T follicular helper cell (primary cell): ENCODE measurements around the gene TADA3.
A peak's percentile ranks its signal among the peaks of the same experiment; 100 is the strongest.

ENCODE experiments used
- DNase-seq: peaks from one replicate; pipeline ENCODE4 v3.0.0-alpha.2; 2020; ENCODE audit warnings: low read depth
- total RNA-seq, 2 experiments: gene quantifications; one replicate each; lab custom pipeline; 2026; lab: John Stamatoyannopoulos, UW

The TADA3 gene, protein sequence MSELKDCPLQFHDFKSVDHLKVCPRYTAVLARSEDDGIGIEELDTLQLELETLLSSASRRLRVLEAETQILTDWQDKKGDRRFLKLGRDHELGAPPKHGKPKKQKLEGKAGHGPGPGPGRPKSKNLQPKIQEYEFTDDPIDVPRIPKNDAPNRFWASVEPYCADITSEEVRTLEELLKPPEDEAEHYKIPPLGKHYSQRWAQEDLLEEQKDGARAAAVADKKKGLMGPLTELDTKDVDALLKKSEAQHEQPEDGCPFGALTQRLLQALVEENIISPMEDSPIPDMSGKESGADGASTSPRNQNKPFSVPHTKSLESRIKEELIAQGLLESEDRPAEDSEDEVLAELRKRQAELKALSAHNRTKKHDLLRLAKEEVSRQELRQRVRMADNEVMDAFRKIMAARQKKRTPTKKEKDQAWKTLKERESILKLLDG
- total RNA-seq = 37.1 to 47.7 reads per million in 2 experiments

GRCh38 chr3:9792405-9793160 lies at the start of gene TADA3, which contains the start of gene ARPC4:
TSS of gene TADA3 (minus strand) at chr3:9792473. CDS start at chr3:9791466, 1,007 bp downstream.
TSS of gene ARPC4 (plus strand) at chr3:9793082. CDS start at chr3:9793122, 40 bp downstream.
- DNase-seq = peak; percentile 84

DNA sequence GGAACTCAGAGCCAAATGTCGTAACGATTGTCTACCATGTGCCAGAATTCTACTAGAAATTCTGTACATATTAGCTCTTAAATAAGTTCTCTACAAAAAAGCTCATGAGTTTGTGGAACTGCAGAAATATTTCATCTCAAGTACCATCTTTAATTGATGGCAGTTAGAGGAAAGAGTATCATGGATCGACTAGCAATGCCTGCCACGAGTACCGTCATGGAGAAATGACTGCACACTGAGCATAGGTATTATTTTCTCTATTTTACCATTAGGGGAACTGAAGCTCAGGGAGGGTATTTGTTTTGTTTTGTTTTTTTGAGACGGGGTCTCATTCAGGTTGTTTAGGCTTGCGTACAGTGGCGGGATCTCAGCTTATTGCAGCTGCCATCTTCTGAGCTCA lies 48.7 kb upstream of the TADA3 start:
- no peak for DNase-seq

- no peak for DNase-seq
Measured at GRCh38 chr3:9838856-9839255, 46.6 kb upstream of the TADA3 start.

DNA sequence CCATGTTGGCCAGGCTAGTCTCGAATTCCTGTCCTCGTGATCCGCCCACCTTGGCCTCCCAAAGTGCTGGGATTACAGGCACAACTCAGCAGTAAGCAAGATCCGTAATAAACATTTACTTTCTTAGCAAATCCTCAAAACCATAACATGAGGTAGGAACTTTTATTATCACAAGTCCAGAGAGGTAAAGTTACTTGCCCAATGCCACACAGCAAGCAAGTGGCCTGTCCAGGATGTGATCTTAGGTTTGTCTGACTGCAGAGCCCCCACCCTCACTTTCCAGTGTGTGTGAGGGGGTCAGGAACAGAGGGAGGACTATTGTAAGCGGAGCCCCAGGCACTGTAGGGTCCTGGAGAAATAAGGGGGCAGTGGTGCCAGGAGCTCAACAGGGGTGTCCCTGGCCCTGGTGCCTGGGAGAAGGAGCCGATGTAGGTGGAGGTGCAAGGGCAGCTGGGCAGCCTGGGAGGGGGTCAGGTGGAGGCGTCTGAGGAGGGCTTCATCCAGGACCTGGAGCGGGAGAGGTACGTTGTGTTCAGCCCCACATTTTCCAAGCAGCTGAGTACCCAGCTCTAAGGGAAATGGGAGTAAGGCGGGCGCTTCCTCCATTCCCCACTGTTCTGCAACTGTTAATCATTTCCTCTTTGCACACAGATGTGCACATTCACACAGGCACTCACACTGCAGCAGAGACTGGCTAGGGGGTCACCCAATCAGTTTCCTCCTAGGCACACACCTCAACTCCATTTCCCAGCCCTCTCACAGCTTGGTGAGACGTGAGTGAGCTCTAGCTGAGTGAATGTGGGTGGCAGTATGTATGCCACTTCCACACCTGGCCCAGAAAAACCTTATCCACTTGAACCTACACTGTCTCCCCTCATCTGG lies 45.7 kb upstream of the TADA3 start:
- no peak for DNase-seq

- DNase-seq = no peak
Measured at GRCh38 chr3:9834520-9835380, 42.5 kb upstream of the TADA3 start.

- no peak for DNase-seq
Measured at GRCh38 chr3:9833078-9833477, 40.8 kb upstream of the TADA3 start.

DNA sequence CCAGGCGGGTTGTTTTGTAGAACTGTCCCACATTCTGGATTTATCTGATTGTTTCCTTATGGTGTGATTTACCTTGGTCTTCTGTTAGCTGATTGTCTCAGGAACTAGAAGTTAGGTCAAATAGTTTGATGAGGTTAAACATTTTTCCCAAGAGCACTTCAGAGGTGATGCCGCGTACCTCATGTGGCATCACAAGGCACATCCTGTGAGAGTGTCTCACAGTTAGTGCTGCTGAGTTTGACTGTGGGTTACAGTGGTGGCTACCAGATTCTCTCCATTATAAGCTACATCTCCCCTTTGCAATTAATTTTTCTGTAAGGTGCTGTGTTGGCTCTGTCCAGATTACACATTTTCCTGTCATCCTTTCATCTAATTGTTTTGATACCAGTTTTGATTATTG lies 39.0 kb upstream of the TADA3 start:
- DNase-seq = no peak

DNA sequence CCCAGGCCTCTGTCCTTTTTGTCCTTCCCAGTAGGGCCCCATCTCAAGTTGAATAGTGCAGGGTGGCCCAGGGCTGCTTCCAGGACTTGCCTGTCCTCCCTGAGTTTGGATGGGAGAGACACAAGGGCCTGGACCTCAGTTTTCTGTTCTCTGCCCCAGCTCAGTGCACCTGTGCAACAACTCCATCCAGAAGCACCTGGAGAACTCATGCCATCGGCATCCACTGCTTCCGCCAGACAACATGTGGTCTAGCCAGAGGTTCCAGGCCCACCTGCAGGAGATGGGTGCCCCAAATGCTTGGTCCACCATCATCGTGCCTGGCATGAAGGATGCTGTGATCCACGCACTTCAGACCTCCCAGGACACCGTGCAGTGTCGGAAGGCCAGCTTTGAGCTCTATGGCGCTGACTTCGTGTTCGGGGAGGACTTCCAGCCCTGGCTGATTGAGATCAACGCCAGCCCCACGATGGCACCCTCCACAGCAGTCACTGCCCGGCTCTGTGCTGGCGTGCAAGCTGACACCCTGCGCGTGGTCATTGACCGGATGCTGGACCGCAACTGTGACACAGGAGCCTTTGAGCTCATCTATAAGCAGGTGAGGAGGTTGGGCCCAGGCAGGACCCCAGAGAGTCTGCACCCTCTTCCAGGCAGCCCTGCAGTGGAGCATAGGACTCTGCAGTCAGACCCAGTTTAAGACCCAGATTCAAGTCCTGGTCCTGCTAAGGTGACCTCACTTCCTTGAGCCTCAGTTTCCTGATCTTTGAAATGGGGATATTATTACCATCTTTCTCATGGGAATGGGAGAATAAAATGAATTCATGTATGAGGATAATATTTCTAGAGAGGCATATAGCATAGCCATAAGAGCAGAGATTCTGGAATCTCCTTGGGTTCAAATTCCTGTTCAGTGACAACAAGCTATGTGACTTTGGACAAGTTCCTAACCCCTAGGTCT lies 36.8 kb upstream of the TADA3 start:
- no peak for DNase-seq

DNA sequence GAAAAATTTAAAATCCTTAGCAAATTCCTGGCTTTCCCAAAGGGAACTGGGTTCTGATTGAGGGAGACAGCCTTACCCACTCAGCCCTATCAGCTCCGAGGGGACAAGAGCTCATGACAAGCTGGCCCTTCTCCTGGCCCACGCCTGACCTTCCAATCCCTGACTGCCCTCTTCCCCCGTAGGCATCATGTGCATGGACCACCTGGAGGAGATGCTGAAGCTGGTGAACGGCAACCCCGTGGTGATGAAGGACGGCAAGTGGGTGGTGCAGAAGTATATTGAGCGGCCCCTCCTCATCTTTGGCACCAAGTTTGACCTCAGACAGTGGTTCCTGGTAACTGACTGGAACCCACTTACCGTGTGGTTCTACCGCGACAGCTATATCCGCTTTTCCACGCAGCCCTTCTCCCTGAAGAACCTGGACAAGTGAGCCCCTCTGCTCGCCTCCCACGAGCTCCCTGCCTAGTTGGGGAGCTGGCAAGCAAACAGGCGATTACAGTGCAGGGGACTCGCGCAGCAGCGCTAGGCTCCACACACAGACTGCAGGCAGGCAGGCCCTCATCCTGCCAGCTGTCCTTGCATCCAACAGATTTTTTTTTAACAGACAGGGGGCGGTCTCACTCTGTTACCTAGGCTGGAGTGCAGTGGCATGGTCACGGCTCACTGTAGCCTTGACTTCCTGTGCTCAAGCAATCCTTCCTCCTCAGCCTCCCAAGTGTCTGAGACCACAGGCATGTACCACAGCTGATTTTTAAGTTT lies 34.7 kb upstream of the TADA3 start:
- no peak for DNase-seq

DNA sequence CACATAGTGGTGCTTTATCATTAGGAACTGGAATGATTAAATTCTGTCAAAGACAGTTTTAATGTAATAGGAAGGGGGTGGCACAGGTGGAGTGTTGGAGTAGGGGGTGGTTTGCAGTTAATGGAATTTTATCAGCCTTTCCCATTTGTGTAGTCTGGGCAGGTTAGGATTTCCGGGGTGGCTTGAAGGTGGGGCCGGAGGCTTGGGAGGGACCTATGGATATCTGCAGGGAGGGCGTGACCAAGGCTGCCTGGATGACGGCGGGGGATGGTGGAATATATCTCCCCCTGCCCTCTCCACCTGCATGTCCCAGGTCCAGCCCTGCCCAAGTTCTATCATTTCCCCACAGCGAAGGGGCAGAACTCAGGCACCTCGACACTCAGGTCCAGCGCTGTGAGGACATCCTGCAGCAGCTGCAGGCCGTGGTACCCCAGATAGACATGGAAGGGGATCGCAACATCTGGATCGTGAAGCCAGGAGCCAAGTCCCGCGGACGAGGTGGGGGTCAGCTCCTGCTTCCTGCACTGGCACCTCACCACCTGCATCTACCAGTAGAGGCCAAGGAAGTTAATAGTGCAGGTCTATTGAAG lies 33.3 kb upstream of the TADA3 start:
- no peak for DNase-seq

GRCh38 chr3:9820946-9821345 lies 28.7 kb upstream of the TADA3 start:
- DNase-seq = no peak

- DNase-seq = no peak
Measured at GRCh38 chr3:9820543-9820942, 28.3 kb upstream of the TADA3 start.

DNA sequence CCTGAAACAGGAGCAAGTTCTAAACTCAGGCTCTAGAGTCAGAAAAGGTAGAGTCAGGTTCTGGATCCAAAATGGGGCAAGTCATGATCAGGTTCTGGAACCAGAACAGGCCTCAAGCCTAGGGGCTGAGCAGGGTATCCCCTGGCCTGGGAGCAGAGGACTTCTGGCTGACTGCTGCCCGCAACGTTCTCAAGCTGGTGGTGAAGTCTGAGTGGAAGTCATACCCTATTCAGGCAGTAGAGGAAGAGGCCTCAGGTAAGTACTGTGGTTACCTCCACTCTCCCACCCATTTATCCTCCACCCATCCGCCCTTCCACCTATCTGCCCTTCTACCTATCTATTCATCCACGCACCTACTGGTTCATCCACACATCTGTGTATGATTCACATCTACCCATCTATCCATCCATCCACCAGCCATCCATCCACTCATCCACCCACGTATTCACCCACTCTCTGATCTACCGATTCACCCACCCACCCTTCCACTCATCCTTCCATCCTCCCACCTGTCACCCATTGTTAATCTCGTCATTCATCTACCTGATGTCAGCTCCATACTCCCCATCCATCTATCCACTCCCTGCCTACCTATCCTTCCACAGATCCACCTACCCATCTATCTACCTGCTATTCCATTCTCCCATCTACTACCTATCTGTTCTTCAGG lies 26.5 kb upstream of the TADA3 start:
- no peak for DNase-seq

DNA sequence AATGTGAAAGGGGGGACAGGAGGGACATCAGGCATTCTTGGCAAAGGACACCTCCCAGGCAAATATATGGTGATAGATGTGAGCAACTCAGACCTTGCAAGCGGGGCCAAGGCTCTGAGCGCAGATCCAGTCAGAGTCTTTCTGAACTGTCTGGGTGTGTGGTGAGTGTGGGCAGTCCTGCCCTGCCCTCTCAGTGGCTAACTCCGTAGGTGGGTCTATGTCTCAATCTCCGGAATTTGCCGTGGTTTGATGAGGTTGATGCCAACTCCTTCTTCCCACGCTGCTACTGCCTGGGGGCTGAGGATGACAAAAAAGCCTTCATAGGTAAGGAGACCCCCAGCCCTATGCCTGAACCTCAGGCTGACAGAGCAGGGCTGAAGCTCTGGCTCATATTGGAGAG lies 25.2 kb upstream of the TADA3 start:
- DNase-seq = no peak

DNA sequence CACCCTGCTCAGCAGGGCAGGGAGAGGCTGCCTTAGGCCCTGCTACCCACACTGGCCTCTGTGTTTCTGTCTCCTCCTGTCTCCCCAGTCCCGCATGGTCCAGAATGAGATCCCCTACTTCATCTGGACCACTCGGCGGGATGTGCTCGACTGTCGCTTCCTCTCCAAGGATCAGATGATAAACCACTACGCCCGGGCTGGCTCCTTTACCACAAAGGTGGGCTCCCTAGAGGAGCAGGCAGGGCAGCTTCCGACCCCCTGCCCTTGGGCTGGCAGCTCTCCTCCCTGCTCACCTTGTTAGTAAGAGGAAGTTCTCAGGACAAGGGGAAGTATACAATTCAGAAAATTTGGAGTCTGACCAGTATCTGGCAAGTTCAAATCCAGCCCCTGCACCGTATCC lies 23.7 kb upstream of the TADA3 start:
- DNase-seq = no peak

DNA sequence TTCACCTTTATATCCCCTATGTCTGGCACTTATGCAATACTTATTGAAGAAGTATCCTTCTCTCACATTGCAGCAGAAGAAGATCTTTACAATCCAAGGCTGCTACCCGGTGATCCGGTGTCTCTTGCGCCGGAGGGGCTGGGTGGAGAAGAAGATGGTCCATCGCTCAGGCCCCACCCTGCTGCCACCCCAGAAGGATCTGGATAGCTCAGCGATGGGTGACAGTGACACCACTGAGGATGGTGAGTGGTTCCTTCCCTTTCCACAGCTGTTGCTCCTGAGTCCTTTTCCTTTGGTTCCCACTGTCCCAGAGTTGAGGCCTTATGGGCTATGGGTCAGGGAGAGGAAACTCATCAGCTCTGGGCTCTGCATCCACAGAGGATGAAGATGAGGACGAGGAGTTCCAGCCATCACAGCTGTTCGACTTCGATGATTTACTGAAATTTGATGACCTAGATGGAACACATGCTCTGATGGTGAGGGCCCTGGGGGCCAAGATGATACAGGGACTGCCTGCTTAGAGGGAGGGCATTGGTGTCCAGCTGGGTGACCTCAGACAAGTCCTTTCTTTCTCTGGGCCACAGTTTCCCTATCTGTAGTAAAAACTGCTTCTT lies 20.7 kb upstream of the TADA3 start:
- no peak for DNase-seq

GRCh38 chr3:9810846-9811245 lies 18.6 kb upstream of the TADA3 start:
- no peak for DNase-seq

DNA sequence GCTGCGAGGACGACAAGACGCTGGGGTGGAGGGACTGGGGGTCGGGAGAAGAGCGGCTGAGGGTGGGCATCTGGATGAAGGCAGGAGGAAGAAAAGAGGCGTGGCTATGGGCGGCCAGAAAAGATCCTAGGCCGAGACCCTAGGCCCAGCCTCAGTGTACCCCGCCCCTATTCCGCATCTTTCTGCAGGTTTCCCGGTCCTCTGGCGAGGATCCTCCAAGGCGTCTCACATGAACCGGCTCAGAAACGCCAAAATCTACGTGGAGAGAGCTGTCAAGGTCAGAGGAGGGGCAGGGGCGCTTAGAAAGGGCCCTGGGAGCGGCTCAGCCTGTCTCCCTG lies 18.1 kb upstream of the TADA3 start:
- DNase-seq = no peak
